Vagina (tissue), 2 donors: ENCODE data around the gene ING1. TPM values are rescaled to one million over a fixed set of nuclear protein-coding genes. Genes with fewer than 3 reads are reported as not detected.
"Not testable (repeated sequence)": the region's sequence is repeated elsewhere in the genome, so short reads cannot be mapped to it uniquely, and the experiment has no call there.

Source experiments
- DNase-seq, 2 donors: peaks; one replicate each; pipeline ENCODE4 v3.0.0-alpha.2; 2017; ENCODE audit errors: extremely low spot score in 2 of 2
- H3K27ac ChIP-seq: fragments of 200-600 bp; sonication (generic); one replicate; pipeline ENCODE4 v1.5.1; 2019
- H3K27me3 ChIP-seq: fragments of 200-600 bp; sonication (generic); one replicate; pipeline ENCODE4 v1.5.1; 2019
- H3K36me3 ChIP-seq, 2 donors: fragments of 200-600 bp; sonication (generic); one replicate each; pipeline ENCODE4 v1.5.1; 2017 to 2019
- H3K4me1 ChIP-seq: fragments of 200-600 bp; sonication (generic); one replicate; pipeline ENCODE4 v1.5.1; 2019
- H3K4me3 ChIP-seq, 2 donors: fragments of 200-600 bp; sonication (generic); 1 replicate in 1 of 2; 2 replicates in 1 of 2; pipeline ENCODE4 v1.5.1; 2016 to 2019
- H3K9me3 ChIP-seq: fragments of 200-600 bp; sonication (generic); one replicate; pipeline ENCODE4 v1.5.1; 2019
- POLR2A ChIP-seq, 2 donors: fragments of 450-650 bp; IDR thresholded peaks; one replicate each; pipeline ENCODE4 v1.6.1; 2017; ENCODE audit warnings: antibody characterized with exemption in 2 of 2, mild to moderate bottlenecking in 2 of 2, moderate library complexity in 2 of 2
- POLR2AphosphoS5 ChIP-seq, 2 donors: sonication (generic); formaldehyde crosslinking; IDR thresholded peaks; one replicate each; pipeline ENCODE4 v1.9.0; 2017; ENCODE audit warnings: antibody characterized with exemption in 2 of 2, mild to moderate bottlenecking in 2 of 2, low read depth in 1 of 2; ENCODE audit not compliant: insufficient read depth in 1 of 2
- intact Hi-C: fragments of 100-400 bp; cut with DNase I; formaldehyde crosslinking; loops from one replicate; pipeline ENCODE4 v1.15.1; 2023
- total RNA-seq: library from RNA; depleted of rRNA; stranded (reverse); fragments of >200 nt; gene quantifications from one replicate; pipeline ENCODE4 v1.2.3, GENCODE V29; 2016
- TF ChIP-seq, protein P1 (sequence below), 3 experiments: fragments of 450-650 bp in 2 of 3; fragments of 200-600 bp in 1 of 3; sonication (generic) in 1 of 3; IDR thresholded peaks; one replicate each; pipeline ENCODE4 v1.5.1; 2017 to 2019; ENCODE audit warnings: antibody characterized with exemption in 3 of 3, mild to moderate bottlenecking in 2 of 3, moderate library complexity in 2 of 3

The ING1 gene
- total RNA-seq, 1 donor from 2014 or later, result 25.5 TPM

DNA sequence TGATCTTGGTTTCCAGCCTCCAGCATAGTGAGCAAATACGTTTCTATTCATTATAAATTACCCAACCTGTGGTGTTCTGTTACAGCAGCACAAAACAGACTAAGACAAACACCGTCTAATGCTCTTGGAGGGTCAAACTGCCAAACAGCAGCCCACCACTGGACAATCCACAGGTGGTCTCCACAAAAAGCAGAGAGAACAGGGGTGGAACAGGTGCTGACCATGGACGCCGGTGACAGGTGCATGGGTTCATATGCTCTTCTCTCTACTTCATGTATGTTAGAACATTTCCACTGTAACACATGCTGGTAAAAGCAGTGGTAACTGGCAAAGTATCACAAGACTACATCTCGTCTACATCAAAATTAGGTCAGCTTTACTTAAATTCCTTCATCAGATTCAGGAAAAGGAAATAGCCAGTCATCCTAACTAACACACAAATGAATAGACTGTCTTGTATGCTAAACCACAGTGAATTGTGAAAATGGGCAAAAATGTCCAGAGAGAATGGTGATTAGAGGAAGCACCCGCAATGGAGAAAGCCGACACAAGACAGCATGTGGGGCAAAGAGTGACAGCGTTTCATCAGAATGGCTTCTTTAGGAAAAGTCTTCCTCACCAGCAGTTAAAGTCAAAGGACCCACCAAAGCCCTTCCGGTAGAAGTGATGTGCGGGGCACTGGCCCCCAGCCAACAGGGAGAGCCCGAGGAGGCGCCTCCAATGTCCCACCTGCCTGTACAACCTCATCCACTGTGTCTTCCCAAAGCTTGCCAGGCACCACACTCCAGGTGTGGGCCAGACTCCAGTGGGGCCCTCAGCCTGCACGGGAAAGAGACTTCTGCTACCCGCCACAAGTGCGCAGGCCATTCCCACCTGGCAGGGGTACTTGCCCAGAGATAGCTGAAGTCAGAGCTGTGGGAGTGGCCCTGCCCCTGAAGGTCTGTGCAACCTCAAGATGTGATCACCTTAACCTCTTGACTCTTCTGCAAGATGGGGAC, 14.1 kb upstream of the ING1 start:
- Histone ChIP-seq H3K27ac (no peak overlapping the region), H3K36me3 (peaks cover 0 to 51% of the 10 kb centered on the region in 2 donors), H3K4me3 (no peak overlapping the region), H3K27me3 (no peaks in the 10 kb centered on the region), H3K9me3 (no peaks in the 10 kb centered on the region), H3K4me1 (peaks cover 21% of the 10 kb centered on the region)
- TF ChIP-seq POLR2A (IDR thresholded peaks at IDR 0.05) (no peak), POLR2AphosphoS5 (IDR thresholded peaks at IDR 0.05; ENCODE audit: insufficient read depth in 1 of 2, low read depth in 1 of 2) (no peak)
- intact Hi-C loops, result loop anchor here (5.0 to 10.0 kb wide), 2 partner anchors 115 to 213 kb away; no protein-coding TSS in a partner anchor
- no peak for DNase-seq

DNA sequence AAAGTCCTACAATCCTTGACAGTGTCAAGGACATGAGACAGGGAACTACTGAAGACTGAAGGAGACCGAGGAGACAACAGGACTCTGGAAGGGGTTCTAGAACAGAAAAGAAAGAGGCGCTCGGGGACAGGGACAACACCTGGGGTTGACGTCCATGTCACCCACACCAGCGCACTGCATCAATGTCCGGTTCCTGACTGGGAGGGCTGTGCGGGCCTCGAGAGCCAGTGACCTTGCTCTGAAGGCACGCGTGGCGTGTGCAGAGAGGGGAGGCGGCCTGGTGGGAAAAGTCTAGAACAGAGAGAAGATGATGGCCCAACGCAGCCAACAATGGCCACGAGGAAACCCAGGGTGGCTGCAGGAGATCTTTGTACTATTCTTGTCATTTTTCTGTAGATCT, 13.3 kb upstream of the ING1 start:
- no peak overlapping the region for H3K27ac ChIP-seq
- H3K27me3 ChIP-seq, result no peaks in the 10 kb centered on the region
- no peak overlapping the region for H3K4me3 ChIP-seq
- no peak for TF ChIP-seq POLR2AphosphoS5 (IDR thresholded peaks at IDR 0.05; ENCODE audit: insufficient read depth in 1 of 2, low read depth in 1 of 2)
- TF ChIP-seq, protein P1, sequence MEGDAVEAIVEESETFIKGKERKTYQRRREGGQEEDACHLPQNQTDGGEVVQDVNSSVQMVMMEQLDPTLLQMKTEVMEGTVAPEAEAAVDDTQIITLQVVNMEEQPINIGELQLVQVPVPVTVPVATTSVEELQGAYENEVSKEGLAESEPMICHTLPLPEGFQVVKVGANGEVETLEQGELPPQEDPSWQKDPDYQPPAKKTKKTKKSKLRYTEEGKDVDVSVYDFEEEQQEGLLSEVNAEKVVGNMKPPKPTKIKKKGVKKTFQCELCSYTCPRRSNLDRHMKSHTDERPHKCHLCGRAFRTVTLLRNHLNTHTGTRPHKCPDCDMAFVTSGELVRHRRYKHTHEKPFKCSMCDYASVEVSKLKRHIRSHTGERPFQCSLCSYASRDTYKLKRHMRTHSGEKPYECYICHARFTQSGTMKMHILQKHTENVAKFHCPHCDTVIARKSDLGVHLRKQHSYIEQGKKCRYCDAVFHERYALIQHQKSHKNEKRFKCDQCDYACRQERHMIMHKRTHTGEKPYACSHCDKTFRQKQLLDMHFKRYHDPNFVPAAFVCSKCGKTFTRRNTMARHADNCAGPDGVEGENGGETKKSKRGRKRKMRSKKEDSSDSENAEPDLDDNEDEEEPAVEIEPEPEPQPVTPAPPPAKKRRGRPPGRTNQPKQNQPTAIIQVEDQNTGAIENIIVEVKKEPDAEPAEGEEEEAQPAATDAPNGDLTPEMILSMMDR (IDR thresholded peaks at IDR 0.05), result no peak
- no peak for DNase-seq
- intact Hi-C loops, result loop anchor here (5.0 to 10.0 kb wide), 2 partner anchors 115 to 212 kb away; no protein-coding TSS in a partner anchor
- H3K4me1 ChIP-seq, result peaks cover 28% of the 10 kb centered on the region
- peaks cover 0 to 51% of the 10 kb centered on the region in 2 donors for H3K36me3 ChIP-seq
- H3K9me3 ChIP-seq, result no peaks in the 10 kb centered on the region

DNA sequence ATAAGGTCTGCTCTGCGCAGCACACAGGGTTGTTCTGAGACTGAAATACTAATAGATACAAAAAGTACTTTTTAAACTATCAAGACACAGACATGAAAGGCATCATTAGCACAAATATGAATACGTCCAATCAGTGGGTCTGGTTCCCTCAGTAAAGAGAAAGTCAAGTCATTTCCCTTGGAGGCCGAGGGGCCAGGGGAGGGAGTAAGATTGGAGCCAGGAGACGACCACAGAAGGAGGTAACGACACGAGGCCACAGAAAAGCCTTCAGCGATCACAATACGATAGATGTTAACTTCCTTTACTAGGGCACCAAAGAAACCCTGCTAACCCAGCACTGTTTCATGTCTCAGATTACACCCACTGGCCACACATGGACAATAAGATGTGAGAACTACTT, 12.9 kb upstream of the ING1 start:
- TF ChIP-seq POLR2A (IDR thresholded peaks at IDR 0.05) (no peak), POLR2AphosphoS5 (IDR thresholded peaks at IDR 0.05; ENCODE audit: insufficient read depth in 1 of 2, low read depth in 1 of 2) (no peak)
- intact Hi-C loops, result loop anchor here (5.0 to 10.0 kb wide), 2 partner anchors 114 to 212 kb away; no protein-coding TSS in a partner anchor
- Histone ChIP-seq H3K9me3 (no peaks in the 10 kb centered on the region), H3K4me1 (peaks cover 33% of the 10 kb centered on the region), H3K4me3 (no peak overlapping the region), H3K27me3 (no peaks in the 10 kb centered on the region), H3K27ac (no peak overlapping the region), H3K36me3 (peaks cover 0 to 51% of the 10 kb centered on the region in 2 donors)
- no peak for DNase-seq

DNA sequence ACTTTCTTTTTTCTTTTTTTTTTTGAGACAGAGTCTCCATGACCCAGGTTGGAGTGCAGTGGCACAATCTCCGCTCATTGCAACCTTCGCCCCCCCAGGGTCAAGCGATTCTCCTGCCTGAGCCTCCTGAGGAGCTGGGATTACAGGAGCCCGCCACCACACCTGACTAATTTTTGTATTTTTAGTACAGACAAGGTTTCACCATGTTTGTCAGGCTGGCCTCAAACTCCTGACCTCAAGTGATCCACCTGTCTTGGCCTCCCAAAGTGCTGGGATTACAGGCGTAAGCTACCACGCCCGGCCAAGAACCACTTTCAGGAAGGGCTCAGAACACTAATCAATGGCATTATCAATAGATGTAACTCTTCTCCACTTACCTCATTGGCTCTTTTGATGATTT, 12.4 kb upstream of the ING1 start:
- Histone ChIP-seq H3K36me3 (peaks cover 0 to 51% of the 10 kb centered on the region in 2 donors), H3K4me1 (peaks cover 33% of the 10 kb centered on the region)
- DNase-seq, H3K27me3 ChIP-seq, H3K27ac ChIP-seq, H3K9me3 ChIP-seq, H3K4me3 ChIP-seq: not testable (repeated sequence)
- intact Hi-C loops, result loop anchor here (5.0 to 10.0 kb wide), 2 partner anchors 114 to 211 kb away; no protein-coding TSS in a partner anchor

DNA sequence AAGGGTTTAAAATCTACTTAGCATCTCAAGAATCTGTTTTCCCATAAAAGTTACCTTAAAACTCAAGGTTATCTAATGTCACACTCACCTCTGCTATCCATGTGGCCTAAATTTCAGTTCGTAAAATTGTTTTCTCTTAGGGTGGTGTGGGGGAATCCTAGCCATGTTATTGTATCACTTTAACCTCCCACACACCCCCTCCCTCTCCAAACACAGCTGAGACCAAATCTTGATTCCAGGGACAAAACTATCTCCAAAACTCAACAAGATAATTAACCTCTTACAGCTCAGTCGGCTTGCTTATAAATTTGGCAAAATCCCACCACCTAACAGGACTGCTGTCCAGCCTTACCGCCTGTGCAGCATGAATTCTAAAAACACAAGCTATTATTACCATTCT, 11.4 kb upstream of the ING1 start:
- Histone ChIP-seq H3K9me3 (no peaks in the 10 kb centered on the region), H3K4me1 (peaks cover 41% of the 10 kb centered on the region), H3K4me3 (no peak overlapping the region), H3K36me3 (peaks cover 0 to 51% of the 10 kb centered on the region in 2 donors), H3K27ac (no peak overlapping the region), H3K27me3 (no peaks in the 10 kb centered on the region)
- no peak for TF ChIP-seq POLR2A (IDR thresholded peaks at IDR 0.05)
- no peak for TF ChIP-seq POLR2AphosphoS5 (IDR thresholded peaks at IDR 0.05; ENCODE audit: insufficient read depth in 1 of 2, low read depth in 1 of 2)
- TF ChIP-seq, protein P1 (IDR thresholded peaks at IDR 0.05), result no peak
- intact Hi-C loops, result loop anchor here (5.0 to 10.0 kb wide), 2 partner anchors 113 to 210 kb away; no protein-coding TSS in a partner anchor
- DNase-seq, result no peak

DNA sequence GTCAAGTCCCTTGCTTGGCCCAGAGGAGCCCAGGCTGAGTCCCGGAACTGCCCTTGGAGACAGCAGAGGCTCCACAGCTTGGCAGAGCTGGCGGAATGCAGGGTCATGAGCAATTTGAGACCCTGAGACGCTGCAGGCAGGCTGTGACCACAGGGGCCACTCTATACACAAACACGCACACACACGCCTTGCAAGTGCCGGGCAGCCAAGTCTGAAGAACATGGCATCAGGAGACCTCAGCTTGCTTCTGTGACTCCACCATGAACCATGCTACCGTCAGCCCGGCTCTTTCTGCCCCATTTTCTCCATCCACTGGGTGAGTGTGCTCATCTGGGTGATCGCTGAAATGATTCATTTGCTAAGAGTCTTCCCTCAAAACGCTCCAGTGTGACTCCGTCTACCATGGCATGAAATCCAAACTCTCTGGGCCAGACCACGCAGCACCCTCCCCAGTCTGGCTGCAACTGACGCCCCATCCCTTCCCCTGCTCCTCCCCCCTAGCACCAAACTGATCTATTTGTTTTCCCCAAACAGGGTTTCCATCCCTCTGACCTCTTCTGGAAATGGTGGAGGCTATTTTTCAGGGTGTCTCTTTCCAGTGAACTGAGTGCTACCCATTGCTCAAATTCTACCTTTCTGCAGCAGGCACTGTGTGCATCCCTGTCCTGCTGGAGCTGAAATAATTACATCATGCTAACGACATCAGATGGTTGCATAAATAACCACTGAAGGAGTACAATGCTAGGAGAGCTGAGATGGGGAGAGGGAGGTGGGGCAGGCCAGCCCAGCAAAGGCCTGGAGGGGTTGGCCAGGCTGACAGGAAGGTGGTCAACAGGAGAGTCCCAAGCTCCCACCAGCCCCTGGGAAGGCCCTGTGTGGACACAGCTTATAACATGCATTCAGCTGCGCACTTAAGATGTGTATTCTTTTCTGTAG, 10.6 kb upstream of the ING1 start:
- H3K27ac ChIP-seq, result no peak overlapping the region
- peaks cover 41% of the 10 kb centered on the region for H3K4me1 ChIP-seq
- no peaks in the 10 kb centered on the region for H3K9me3 ChIP-seq
- intact Hi-C loops, result loop anchor here (5.0 to 10.0 kb wide), 2 partner anchors 112 to 209 kb away; no protein-coding TSS in a partner anchor
- TF ChIP-seq POLR2AphosphoS5 (IDR thresholded peaks at IDR 0.05; ENCODE audit: insufficient read depth in 1 of 2, low read depth in 1 of 2), result no peak
- no peak for TF ChIP-seq POLR2A (IDR thresholded peaks at IDR 0.05)
- H3K4me3 ChIP-seq, result no peak overlapping the region
- no peaks in the 10 kb centered on the region for H3K27me3 ChIP-seq
- DNase-seq, result no peak
- H3K36me3 ChIP-seq, result peaks cover 0 to 44% of the 10 kb centered on the region in 2 donors
